PFSK-1 (cell line): ENCODE measurements around the gene COX6B2.

Experiments
- FOXP2 ChIP-seq: optimal IDR thresholded peaks from 2 replicates; pipeline ENCODE3; 2011; ENCODE audit warnings: borderline replicate concordance, control low read depth, inconsistent platforms; ENCODE audit not compliant: insufficient read depth; ENCODE audit errors: extremely low read length, extremely low read depth
- POLR2AphosphoS5 ChIP-seq: IDR thresholded peaks from 2 replicates; pipeline ENCODE4 v1.6.1; 2012; ENCODE audit warnings: low read depth, mild to moderate bottlenecking, control low read depth, low read length, moderate library complexity
- REST ChIP-seq, 2 experiments: IDR thresholded peaks; 2 replicates each; pipeline versions ENCODE4 v1.6.1 to v1.8.0; 2011 to 2012; ENCODE audit warnings: low read depth in 2 of 2, low read length in 2 of 2, control low read depth in 1 of 2, inconsistent platforms in 1 of 2, mild to moderate bottlenecking in 1 of 2, moderate library complexity in 1 of 2; ENCODE audit not compliant: insufficient read depth in 1 of 2
- SIN3A ChIP-seq: IDR thresholded peaks from 2 replicates; pipeline ENCODE4 v1.6.1; 2012; ENCODE audit warnings: mild to moderate bottlenecking, low read length, moderate library complexity, borderline replicate concordance; ENCODE audit not compliant: insufficient read depth
- TAF1 ChIP-seq: IDR thresholded peaks from 2 replicates; pipeline ENCODE4 v1.6.1; 2012; ENCODE audit warnings: low read length, control low read depth, borderline replicate concordance; ENCODE audit not compliant: insufficient read depth

GRCh38 chr19:55347442-55348009 lies 7.0 kb downstream of the COX6B2 start:
- TF ChIP-seq TAF1 = no peak
- no peak for TF ChIP-seq REST (IDR thresholded peaks at IDR 0.05; ENCODE audit: insufficient read depth in 1 of 2, low read depth in 2 of 2, low read length in 2 of 2)
- no peak for TF ChIP-seq SIN3A
- no peak for TF ChIP-seq POLR2AphosphoS5
- no peak for TF ChIP-seq FOXP2
